Liver (tissue), 3 donors: ENCODE data around the gene TIPRL.

Experiments
- CTCF ChIP-seq: fragments of 150-350 bp; IDR thresholded peaks from 2 replicates; pipeline ENCODE4 v1.5.1; 2017; ENCODE audit warnings: improper control_type of control experiment, low read depth, low read length; ENCODE audit not compliant: missing input control
- GABPA ChIP-seq, 2 donors: IDR thresholded peaks in 1 of 2; conservative IDR thresholded peaks in 1 of 2; 2 replicates each; pipeline ENCODE4 v1.6.1; 2016; ENCODE audit warnings: antibody characterized with exemption in 2 of 2, mild to moderate bottlenecking in 1 of 2, moderate library complexity in 1 of 2
- HNF4G ChIP-seq: IDR thresholded peaks from 2 replicates; pipeline ENCODE4 v1.6.1; 2016; ENCODE audit warnings: antibody characterized with exemption
- JUND ChIP-seq, 2 donors: IDR thresholded peaks; 2 replicates each; pipeline ENCODE4 v1.6.1; 2016; ENCODE audit warnings: antibody characterized with exemption in 2 of 2
- NR2F2 ChIP-seq: IDR thresholded peaks from 2 replicates; pipeline ENCODE4 v1.6.1; 2016; ENCODE audit warnings: antibody characterized with exemption
- RAD21 ChIP-seq, 2 donors: IDR thresholded peaks; 2 replicates each; pipeline ENCODE4 v1.6.1; 2016; ENCODE audit warnings: antibody characterized with exemption in 2 of 2, mild to moderate bottlenecking in 2 of 2
- REST ChIP-seq: IDR thresholded peaks from 2 replicates; pipeline ENCODE4 v1.6.1; 2016; ENCODE audit warnings: antibody characterized with exemption, mild to moderate bottlenecking
- RXRA ChIP-seq, 2 donors: IDR thresholded peaks; 2 replicates each; pipeline ENCODE4 v1.6.1; 2017 to 2018; ENCODE audit warnings: antibody characterized with exemption in 2 of 2, mild to moderate bottlenecking in 1 of 2
- SP1 ChIP-seq: IDR thresholded peaks from 2 replicates; pipeline ENCODE4 v1.6.1; 2018; ENCODE audit warnings: antibody characterized with exemption, mild to moderate bottlenecking
- TAF1 ChIP-seq: conservative IDR thresholded peaks from 2 replicates; pipeline ENCODE4 v1.6.1; 2016; ENCODE audit warnings: antibody characterized with exemption, mild to moderate bottlenecking
- YY1 ChIP-seq: IDR thresholded peaks from 2 replicates; pipeline ENCODE4 v1.6.1; 2016; ENCODE audit warnings: antibody characterized with exemption, mild to moderate bottlenecking
- ZBTB33 ChIP-seq: IDR thresholded peaks from 2 replicates; pipeline ENCODE4 v1.6.1; 2016; ENCODE audit warnings: antibody characterized with exemption
- donor health status: healthy.
- donor health status: healthy.

- TF ChIP-seq CTCF, result no peak
- no peak for TF ChIP-seq RAD21 (IDR thresholded peaks at IDR 0.05)
- TF ChIP-seq JUND (IDR thresholded peaks at IDR 0.05), result no peak
- TF ChIP-seq YY1, result no peak
- TF ChIP-seq TAF1, result no peak
- TF ChIP-seq HNF4G, result no peak
- no peak for TF ChIP-seq ZBTB33
- no peak for TF ChIP-seq NR2F2
- TF ChIP-seq RXRA (IDR thresholded peaks at IDR 0.05), result no peak
- no peak for TF ChIP-seq GABPA (IDR thresholded peaks at IDR 0.05 in 1 of 2, conservative IDR thresholded peaks at IDR 0.05 in 1 of 2)
- no peak for TF ChIP-seq SP1
- no peak for TF ChIP-seq REST
These were observed 44.1 kb upstream of the TIPRL start for GRCh38 chr1:168134642-168135041.
